ENCODE results near the gene EBI3. TPM values are rescaled to one million over a fixed set of nuclear protein-coding genes. Genes with fewer than 3 reads are reported as not detected.
"Not testable (repeated sequence)": the region's sequence is repeated elsewhere in the genome, so short reads cannot be mapped to it uniquely, and the experiment has no call there.

Gene EBI3
- polyA plus RNA-seq, 6 donors from 2014 or later: 1.0 to 7.3 (median 3.6) TPM

GRCh38 chr19:4279267-4279529 is 49.9 kb downstream of the EBI3 start:
- ATAC-seq (ENCODE audit: low read depth in 2 of 2) (peak in 1 of 2 donors; percentile 18), DNase-seq (no peak)
- no peaks in the 10 kb centered on the region for H3K9me3 Mint-ChIP-seq
- H3K36me3 Mint-ChIP-seq: peaks cover 0 to 8% of the 10 kb centered on the region in 2 donors
- peaks cover 4 to 11% (median 6%) of the 10 kb centered on the region in 3 donors for H3K4me1 Mint-ChIP-seq
- no peak overlapping the region for H3K4me3 Mint-ChIP-seq
- peaks cover 3 to 42% (median 16%) of the 10 kb centered on the region in 3 donors for H3K27me3 Mint-ChIP-seq
- no peak overlapping the region for H3K27ac Mint-ChIP-seq

GRCh38 chr19:4279530-4280422 is 50.5 kb downstream of the EBI3 start:
- Mint-ChIP-seq H3K9me3 (no peaks in the 10 kb centered on the region), H3K36me3 (peaks cover 0 to 8% of the 10 kb centered on the region in 2 donors), H3K27me3 (peaks cover 3 to 47% (median 16%) of the 10 kb centered on the region in 3 donors), H3K27ac (peak overlapping the region in 1 of 6 donors; percentile 47), H3K4me1 (peaks cover 4 to 11% (median 6%) of the 10 kb centered on the region in 3 donors), H3K4me3 (peak overlapping the region in 3 of 8 donors; percentile 19 to 56 (median 20))
- DNase-seq: no peak
- no peak for ATAC-seq (ENCODE audit: low read depth in 2 of 2)

- Mint-ChIP-seq H3K4me3 (no peak overlapping the region), H3K27me3 (peaks cover 7 to 46% (median 23%) of the 10 kb centered on the region in 3 donors), H3K9me3 (no peaks in the 10 kb centered on the region), H3K4me1 (peaks cover 4 to 8% (median 6%) of the 10 kb centered on the region in 3 donors), H3K36me3 (peaks cover 0 to 7% of the 10 kb centered on the region in 2 donors), H3K27ac (no peak overlapping the region)
- ATAC-seq (ENCODE audit: low read depth in 2 of 2) (peak in 1 of 2 donors; percentile 32), DNase-seq (no peak)
Observed at GRCh38 chr19:4284176-4284958, 55.0 kb downstream of the EBI3 start.

- no peak overlapping the region for H3K27ac Mint-ChIP-seq
- DNase-seq (no peak), ATAC-seq (ENCODE audit: low read depth in 2 of 2) (no peak)
- H3K27me3 Mint-ChIP-seq: peaks cover 7 to 40% (median 17%) of the 10 kb centered on the region in 3 donors
- peaks cover 0 to 1% of the 10 kb centered on the region in 2 donors for H3K36me3 Mint-ChIP-seq
- no peaks in the 10 kb centered on the region for H3K9me3 Mint-ChIP-seq
- H3K4me1 Mint-ChIP-seq: peaks cover 0 to 5% (median 1%) of the 10 kb centered on the region in 3 donors
- H3K4me3 Mint-ChIP-seq: no peak overlapping the region
Observed at GRCh38 chr19:4284974-4285373, 55.7 kb downstream of the EBI3 start.

- not testable (repeated sequence) for H3K27ac Mint-ChIP-seq; H3K9me3 Mint-ChIP-seq; H3K36me3 Mint-ChIP-seq; ATAC-seq (ENCODE audit: low read depth in 2 of 2); DNase-seq; H3K4me3 Mint-ChIP-seq; H3K4me1 Mint-ChIP-seq
- H3K27me3 Mint-ChIP-seq: peaks cover 4 to 29% (median 16%) of the 10 kb centered on the region in 3 donors
Observed at GRCh38 chr19:4286141-4286540, 56.8 kb downstream of the EBI3 start.

Other genes with a start within 250 kb of the EBI3 start
- gene EEF2, start 244.1 kb upstream of the EBI3 start, polyA plus RNA-seq (ENCODE audit: low read depth in 6 of 6): 100 to 1,000 TPM; 315 to 696 (median 594) TPM
- gene PIAS4, start 221.8 kb upstream of the EBI3 start, polyA plus RNA-seq (ENCODE audit: low read depth in 6 of 6): 10 to 100 TPM in 1 of 6 donors, 1 to 10 TPM in 5; 5.1 to 12.1 (median 6.1) TPM
- 10 to 100 TPM; 13.5 to 41.2 (median 21.2) TPM for gene ZBTB7A, start 162.6 kb upstream of the EBI3 start, polyA plus RNA-seq (ENCODE audit: low read depth in 6 of 6)
- 10 to 100 TPM; 50.3 to 88.0 (median 69.5) TPM for gene MAP2K2, start 105.4 kb upstream of the EBI3 start, polyA plus RNA-seq (ENCODE audit: low read depth in 6 of 6)
- not detected for gene CREB3L3, start 75.9 kb upstream of the EBI3 start, polyA plus RNA-seq (ENCODE audit: low read depth in 6 of 6)
- 1 to 10 TPM; 1.3 to 5.3 (median 4.4) TPM for gene SIRT6, start 47.0 kb upstream of the EBI3 start, polyA plus RNA-seq (ENCODE audit: low read depth in 6 of 6)
- 1 to 10 TPM in 1 of 6 donors, under 1 TPM in 2, not detected in 3; 0.17 to 1.4 (median 0.43) TPM for gene ANKRD24, start 46.8 kb upstream of the EBI3 start, polyA plus RNA-seq (ENCODE audit: low read depth in 6 of 6)
- 10 to 100 TPM; 25.0 to 42.8 (median 30.7) TPM for gene YJU2, start 17.6 kb downstream of the EBI3 start, polyA plus RNA-seq (ENCODE audit: low read depth in 6 of 6)
- not detected for gene SHD, start 49.7 kb downstream of the EBI3 start, polyA plus RNA-seq (ENCODE audit: low read depth in 6 of 6)
- not detected for gene TMIGD2, start 72.9 kb downstream of the EBI3 start, polyA plus RNA-seq (ENCODE audit: low read depth in 6 of 6)
- 1 to 10 TPM in 3 of 6 donors, under 1 TPM in 1, not detected in 2; 1.00 to 1.6 (median 1.3) TPM for gene FSD1, start 75.1 kb downstream of the EBI3 start, polyA plus RNA-seq (ENCODE audit: low read depth in 6 of 6)
- gene STAP2, start 109.3 kb downstream of the EBI3 start, polyA plus RNA-seq (ENCODE audit: low read depth in 6 of 6): under 1 TPM in 1 of 6 donors, not detected in 5; 0.94 TPM
- 1 to 10 TPM; 4.6 to 6.3 (median 5.4) TPM for gene MPND, start 114.0 kb downstream of the EBI3 start, polyA plus RNA-seq (ENCODE audit: low read depth in 6 of 6)
- 10 to 100 TPM in 5 of 6 donors, 1 to 10 TPM in 1; 4.9 to 18.5 (median 12.7) TPM for gene SH3GL1, start 171.0 kb downstream of the EBI3 start, polyA plus RNA-seq (ENCODE audit: low read depth in 6 of 6)
- gene CHAF1A, start 173.1 kb downstream of the EBI3 start, polyA plus RNA-seq (ENCODE audit: low read depth in 6 of 6): 1 to 10 TPM in 5 of 6 donors, under 1 TPM in 1; 0.14 to 4.8 (median 2.7) TPM
- 1 to 10 TPM; 3.6 to 9.1 (median 5.6) TPM for gene UBXN6, start 228.3 kb downstream of the EBI3 start, polyA plus RNA-seq (ENCODE audit: low read depth in 6 of 6)
- 10 to 100 TPM in 4 of 6 donors, 1 to 10 TPM in 1, under 1 TPM in 1; 0.91 to 22.7 (median 11.5) TPM for gene HDGFL2, start 242.8 kb downstream of the EBI3 start, polyA plus RNA-seq (ENCODE audit: low read depth in 6 of 6)